ENCODE results near the gene ADCY1.
"Not testable (repeated sequence)": the region's sequence is repeated elsewhere in the genome, so short reads cannot be mapped to it uniquely, and the experiment has no call there.

ADCY1 gene

GRCh38 chr7:45759464-45759863 is 185.3 kb downstream of the ADCY1 start:
- DNase-seq (ENCODE audit: low read depth): not testable (repeated sequence)

- DNase-seq (ENCODE audit: low read depth): not testable (repeated sequence)
These were observed 187.5 kb downstream of the ADCY1 start for GRCh38 chr7:45761545-45762205.

- not testable (repeated sequence) for DNase-seq (ENCODE audit: low read depth)
These were observed 188.2 kb downstream of the ADCY1 start for GRCh38 chr7:45762225-45762994.

- peak; percentile 97 for DNase-seq (ENCODE audit: low read depth)
These were observed 194.6 kb downstream of the ADCY1 start for GRCh38 chr7:45768516-45769394.

GRCh38 chr7:45769626-45770025 is 195.5 kb downstream of the ADCY1 start:
- not testable (repeated sequence) for DNase-seq (ENCODE audit: low read depth)

Data from stimulated activated CD8-positive, alpha-beta memory T cell treated with anti-CD3 and anti-CD28 coated beads, Interleukin-7, amount 100 ng/mL, for 24 hours (primary cell).